GM18907 (cell line): ENCODE measurements around the gene KERA.
A peak's percentile ranks its signal among the peaks of the same experiment; 100 is the strongest.
"Not testable (repeated sequence)": the region's sequence is repeated elsewhere in the genome, so short reads cannot be mapped to it uniquely, and the experiment has no call there.

Experiments
- ATAC-seq: cut with Tn5 transposase; IDR thresholded peaks from one replicate; pipeline ENCODE4 v1.9.1; 2021; ENCODE audit warnings: mild to moderate bottlenecking, moderate library complexity; ENCODE audit not compliant: unreplicated experiment

Gene KERA, protein sequence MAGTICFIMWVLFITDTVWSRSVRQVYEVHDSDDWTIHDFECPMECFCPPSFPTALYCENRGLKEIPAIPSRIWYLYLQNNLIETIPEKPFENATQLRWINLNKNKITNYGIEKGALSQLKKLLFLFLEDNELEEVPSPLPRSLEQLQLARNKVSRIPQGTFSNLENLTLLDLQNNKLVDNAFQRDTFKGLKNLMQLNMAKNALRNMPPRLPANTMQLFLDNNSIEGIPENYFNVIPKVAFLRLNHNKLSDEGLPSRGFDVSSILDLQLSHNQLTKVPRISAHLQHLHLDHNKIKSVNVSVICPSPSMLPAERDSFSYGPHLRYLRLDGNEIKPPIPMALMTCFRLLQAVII

DNA sequence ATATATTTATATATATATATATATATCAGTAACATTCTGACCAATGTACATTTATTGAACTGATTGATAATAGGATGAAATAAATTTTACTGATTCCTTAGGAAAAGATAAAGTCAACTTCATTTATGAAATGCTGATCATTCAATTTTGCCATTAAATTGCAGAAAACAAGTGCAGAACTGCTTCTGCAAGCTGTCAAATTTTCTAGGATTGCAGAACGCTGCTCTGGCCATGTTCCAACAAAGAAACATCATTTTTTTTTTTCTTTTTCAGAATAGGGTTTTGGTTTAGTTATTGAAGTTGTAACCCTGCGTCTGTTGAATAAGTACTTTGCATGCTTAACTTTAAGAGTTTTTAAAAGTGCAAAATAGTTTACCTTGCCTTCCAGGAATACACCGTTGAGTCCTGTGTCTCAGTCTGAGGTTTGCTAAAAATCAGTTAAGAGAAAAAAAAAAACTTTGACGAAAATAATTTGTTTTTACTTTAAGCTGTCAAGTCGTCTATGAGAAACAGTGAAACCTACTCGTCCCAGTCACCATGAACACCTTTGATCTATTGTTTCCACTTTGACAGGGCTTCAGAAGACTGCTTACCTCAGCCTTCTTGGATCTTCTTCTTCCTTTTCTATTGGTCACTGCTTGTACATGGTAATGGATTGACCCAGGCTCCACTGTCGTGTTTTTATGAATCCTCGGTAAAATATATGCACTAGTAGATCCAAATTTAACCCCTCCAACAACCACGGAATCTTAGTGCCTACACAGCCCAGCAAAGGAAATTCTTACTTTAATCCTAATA, at the start of gene KERA:
TSS of gene KERA (minus strand) at position 657 of the 798 bp plus-strand sequence. CDS start 1,743 bp downstream, outside the sequence.
- no peak for ATAC-seq

DNA sequence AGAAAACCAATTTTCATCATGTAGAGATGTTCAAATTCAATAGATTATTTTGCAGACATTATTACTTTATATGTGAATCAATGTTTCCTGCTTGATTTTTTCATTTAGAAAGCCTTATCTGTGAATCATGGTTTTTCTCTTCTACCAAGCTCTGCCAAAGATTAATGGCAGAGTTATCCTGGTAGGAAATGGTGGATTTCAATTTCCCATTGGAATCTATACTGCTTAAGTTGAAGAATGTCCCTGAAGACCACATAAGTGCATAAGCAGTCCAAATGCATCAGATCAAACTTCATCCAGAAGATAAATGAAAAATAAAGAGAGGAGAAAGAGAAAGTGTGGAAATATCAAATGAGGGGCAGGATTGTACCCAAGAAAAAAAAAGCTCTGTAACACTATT, 48.5 kb upstream of the KERA start:
- no peak for ATAC-seq

DNA sequence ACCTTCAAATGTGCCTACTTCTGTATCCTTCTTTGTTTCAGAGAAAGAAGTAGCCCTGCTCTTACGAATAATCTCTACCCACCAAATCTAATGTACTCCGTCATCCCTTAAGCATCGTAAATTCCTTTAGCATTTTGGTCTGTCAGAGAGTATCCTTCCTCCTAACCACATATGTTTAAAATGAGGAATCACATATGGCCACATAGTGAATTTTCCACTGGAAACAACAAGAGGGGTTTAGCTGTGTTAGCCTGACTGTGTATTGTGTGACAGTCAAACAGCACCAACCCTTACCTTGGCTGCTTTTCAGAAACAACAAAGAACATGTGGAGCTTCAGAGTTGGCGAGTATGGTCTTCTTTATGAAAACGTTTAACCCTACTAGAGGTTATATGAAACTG, 48.0 kb upstream of the KERA start:
- no peak for ATAC-seq

DNA sequence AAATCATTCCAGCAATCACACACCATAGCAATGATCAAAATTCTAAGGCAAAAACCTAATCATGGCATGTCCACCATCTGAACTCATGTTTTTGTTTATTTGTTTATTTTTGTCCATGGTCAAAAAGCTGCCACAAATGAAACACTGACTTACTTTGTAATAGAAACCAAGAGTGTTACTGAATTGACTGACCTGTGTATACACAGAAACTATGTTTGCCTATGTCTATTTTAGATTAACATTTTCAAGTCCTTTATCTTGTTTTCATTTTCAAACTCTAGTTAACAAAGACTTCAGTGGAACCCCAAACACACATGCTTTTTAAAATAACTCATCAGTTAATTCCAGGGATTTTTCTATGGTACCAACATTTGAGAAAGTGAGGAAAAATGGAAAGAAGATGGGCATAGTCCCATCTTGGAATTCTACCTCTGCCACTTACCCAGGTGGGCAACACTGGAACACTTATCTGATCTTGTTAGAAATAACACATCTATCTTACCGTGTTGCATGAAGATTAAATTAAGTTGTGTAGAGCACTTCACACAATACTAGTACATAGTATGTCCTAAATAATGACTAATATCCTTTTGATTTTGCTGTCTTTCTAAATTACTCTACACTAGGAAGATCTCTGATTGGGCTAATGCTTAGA, 47.1 kb upstream of the KERA start:
- peak; percentile 43 for ATAC-seq

DNA sequence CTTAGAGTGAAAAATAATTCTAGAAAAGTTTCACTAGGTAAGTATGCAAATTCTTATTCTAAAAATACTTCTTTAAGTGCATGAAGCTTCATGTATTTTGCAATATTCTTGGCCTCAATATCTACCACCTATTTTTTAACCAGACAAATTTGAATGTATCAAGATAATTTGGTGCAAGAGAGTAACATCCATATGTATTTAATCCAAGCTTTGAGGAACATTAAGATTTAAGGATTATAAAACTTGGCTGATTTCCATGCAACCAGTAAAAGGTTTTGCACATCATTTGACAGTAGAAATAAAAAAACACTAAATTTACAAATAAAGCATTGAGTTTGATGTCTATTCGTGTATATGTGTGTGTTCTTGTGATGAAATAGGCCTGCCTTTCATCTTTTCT, 45.8 kb upstream of the KERA start:
- no peak for ATAC-seq

DNA sequence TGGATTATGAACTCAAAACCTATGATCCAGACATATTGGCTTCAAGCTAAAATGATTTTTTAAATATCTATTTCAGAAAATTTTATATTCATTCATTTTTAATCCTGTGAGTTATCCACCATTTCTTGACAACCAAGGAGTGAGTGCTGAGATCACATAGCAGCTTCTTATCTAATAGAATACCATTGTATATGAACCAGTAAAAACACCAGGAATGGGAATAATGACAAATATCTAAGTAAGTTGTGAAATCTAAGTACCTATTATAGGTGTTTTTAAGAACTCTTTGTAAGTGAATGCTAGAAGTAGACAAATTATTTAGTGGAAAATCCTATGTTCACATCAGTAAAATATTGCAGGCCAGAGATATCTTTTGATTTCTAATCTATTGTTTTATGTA, 45.3 kb upstream of the KERA start:
- ATAC-seq = no peak

DNA sequence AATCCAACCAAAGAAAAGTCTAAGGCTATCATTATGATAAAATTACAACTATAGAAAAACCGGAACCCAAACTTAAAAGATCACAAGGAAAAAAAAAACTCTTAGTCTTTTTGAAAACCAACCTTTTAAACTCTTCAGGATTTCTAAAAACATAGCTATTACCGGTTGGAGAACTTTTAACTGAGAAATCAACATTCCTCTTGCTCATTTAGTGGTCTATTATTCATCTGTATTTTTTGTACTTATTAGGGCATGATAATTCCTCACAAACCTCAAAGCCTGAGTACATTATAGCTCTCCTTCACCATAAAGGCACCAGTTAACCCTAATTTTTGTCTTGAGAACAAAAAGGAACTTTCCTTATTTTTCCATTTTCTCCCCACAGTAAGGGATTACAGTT, 43.1 kb upstream of the KERA start:
- no peak for ATAC-seq

DNA sequence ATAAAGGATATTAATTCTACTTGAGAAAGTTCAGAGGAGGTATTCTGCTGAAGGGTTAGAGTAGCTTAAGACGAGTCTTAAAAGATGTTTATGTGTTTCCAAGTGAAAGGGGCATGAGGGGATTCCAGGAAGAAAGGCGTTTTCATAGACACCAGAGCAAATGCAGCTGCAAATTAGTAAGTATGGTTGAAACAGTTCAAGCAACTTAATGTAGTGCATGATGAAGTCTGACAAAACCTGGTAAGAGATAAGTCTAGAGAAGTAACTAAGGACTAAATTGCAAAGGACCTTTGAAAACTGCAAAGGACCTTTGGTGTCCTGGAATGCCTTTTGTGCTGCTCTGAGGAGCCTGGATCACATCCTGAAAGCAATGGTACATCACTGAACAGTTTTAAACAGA, 42.0 kb upstream of the KERA start:
- ATAC-seq = no peak

DNA sequence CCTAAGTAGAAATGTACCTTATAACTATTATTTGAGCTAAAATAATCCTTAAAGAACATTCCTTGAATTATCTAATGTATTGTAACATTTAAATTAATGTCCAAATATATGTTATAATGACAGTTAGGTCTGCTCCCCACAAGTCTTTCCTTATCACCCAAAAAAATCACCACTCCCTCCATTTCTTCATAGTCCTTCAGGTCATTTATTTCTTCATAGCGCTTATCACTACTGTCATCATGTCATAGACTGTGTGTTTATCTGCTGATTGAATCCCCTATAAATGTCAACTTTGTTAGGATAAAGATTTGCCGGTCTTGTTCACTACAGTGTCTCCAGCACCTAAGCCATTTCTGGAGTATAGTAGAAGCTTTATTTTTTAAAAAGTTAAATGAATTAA, 41.5 kb upstream of the KERA start:
- no peak for ATAC-seq

DNA sequence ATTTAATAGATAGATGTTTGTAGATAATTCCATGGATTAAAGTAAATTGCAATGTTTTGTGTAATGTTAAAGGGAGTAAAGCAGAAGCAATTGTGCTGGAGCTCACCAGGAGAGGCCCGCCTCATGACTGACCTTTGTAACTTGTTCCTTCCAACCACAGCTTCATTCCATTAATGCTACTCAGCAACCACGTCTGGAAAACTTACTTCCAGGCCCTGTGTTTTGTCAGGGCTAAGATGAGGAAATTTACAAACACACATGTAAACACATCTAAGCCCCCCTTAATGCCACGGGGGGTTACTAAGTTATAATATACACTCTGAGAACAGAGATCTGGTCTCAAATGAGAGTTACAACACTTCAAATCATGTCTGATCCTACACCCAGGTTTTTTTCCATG, 41.1 kb upstream of the KERA start:
- ATAC-seq = no peak

DNA sequence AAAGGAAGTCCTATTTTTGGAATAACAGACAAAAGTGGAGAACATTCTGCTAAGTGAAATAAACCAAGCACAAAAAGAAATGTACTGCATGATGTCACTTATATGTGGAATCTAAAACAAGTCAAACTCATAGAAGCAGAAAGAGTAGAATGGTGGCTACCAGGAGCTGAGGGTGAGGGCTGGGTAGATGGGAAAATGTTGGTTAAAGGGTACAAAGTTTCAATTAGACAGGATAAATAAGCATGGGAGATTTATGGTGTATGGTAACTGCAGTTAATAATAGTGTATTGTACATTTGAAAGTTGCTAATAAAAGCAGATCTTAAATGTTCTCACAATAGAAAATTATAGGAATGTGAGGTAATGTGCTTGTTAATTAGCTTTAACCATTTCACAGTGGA, 40.6 kb upstream of the KERA start:
- ATAC-seq = no peak

DNA sequence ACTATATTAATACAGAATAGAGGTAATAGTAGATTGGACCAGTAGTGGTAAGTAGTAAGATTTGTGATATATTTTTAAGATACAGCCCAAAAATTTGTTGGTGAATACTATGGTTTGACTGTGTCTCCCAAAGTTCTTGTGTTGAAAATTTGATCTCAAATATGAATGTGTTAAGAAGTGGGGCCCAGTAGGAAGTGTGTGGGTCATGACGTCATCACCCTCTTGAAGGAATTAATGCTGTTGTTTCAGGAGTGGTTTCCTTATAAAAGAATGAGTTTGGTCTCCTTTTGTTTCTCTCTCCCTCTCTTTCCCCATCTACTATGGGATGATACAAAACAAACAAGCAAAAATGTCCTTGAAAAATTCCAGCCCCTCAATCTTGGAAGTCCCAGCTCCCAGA, 37.1 kb upstream of the KERA start:
- ATAC-seq = no peak

DNA sequence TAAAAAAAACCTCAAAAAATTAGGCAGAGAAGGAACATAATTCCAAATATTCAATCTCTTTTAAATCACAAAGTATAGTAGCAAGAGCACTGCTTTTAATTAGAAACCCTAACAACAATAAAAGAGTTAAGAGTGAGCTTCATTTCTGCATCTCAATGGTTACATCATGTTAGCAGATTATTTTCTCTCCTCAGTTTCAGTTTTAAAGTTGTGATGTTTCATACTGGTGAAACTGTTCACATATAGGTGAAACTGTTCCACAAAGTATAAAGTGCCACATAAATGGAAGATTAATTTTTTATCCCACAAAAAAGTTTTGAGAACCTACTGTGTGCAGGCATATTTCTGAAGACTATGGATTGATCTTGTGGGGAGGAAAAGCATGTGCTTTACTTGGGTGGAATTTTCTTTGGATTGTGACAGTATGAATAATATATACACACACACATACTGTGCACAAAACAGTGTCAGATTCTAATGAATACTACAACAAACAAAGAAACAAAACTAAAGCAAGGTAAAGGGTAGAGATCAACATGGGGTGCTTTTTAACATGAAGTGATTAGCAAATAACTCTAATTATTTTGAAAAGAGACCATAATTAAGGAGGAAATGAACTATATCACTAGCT, 36.3 kb upstream of the KERA start:
- ATAC-seq = no peak

DNA sequence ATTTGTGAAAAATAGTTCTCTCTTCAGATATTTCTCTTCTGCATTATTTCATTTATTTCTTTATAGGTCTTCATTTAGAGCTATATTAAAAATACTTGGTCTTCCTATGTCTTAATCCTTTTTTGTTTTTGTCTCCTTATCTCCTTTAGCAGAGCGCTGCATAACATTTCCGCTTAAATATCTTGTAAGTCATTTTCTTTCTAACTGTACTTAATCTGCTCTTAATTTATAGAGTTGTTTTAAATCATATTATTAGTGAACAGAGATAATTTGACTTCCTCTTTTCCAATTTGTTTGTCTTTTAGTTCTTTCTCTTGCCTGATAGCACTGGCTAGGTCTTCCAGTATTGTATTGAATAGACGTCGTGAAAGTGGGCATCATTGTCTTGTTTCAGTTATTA, 35.5 kb upstream of the KERA start:
- no peak for ATAC-seq

DNA sequence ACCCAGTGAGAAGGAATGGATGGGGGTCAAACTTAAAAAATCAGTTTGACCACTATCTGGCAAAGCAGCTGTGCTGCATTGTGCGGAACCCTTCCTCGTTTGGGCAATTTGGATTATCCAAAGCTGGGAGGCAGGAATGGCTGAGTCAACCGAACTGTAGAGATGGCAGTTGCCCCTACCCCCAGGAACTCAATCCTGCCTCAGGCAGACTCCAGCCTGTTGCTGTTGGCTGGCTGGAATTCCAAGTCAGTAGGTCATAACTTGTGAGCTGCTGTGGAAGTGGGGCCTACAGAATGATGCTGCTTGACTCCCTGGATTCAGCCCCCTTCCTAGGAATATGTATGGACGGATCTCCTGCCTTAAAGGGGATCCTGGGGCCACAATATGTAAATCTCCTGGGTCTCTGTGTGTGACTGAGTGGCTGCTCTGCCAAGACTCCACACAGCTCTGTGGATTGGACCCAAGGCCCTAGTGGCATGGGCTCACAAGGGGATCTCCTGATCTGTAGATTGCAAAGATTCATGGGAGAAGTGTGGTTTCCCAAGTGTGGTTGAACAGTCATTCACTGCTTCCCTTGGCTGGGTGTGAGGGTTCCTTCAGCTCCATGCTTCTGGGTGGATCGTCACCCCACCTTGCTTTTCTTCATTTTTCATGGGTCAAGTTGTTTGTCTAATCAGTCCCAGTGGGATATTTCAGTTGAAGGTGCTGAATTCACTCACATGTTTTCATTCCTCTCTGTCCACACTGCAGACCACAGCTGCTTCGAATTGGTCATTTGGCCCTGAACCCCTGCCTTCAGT, 34.3 kb upstream of the KERA start:
- no peak for ATAC-seq

DNA sequence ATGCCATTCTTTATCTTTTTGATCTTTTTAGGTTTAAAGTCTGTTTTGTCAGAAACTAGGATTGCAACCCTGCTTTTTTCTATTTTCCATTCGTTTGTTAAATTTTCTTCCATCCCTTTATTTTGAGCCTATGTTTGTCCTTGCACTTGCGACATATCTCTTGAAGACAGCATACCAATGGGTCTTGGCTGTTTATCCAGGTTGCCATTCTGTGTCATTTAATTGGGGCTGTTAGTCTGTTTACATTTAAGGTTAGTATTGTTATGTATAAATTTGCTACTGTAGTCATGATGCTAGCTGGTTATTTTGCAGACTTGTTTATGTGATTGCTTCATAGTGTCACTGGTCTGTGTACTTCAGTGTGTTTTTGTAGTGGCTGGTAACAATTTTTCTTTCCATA, 32.1 kb upstream of the KERA start:
- not testable (repeated sequence) for ATAC-seq

DNA sequence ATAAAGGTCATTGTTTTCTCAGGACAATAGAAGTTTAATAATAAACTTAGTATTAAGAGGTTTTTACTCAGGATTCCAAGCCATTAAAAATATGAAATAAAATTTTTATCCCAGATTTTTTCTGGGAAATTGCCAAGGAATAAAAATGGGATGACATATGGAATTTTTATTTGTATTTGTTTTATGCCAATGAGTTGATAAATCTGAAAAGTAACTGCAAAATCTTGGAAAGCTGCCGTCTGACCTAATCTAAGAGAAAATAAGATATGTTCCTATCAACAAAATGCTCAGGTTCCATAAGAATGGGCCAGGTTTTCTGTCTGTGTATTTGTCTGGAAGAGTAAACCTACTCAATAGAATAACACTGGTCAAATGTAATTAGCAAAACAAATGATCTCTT, 22.2 kb upstream of the KERA start:
- no peak for ATAC-seq

DNA sequence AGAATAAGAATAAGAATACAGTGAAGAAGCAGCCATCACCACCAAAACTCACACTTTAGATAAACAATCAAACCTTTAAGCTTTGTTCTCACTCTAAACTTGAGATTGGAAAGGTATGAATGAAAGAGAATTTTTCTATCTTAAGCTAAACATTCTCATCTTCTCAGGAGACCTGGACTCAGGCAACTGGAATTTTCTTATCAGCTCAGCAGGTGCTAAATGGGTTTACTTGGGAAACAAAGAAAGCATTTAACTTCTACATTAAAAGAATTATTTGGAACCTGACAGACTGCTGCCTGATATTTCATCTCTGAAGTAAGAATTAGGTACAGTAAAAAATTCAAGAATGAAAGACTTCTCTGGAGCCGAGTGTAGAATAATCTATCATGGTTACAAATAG, 20.7 kb upstream of the KERA start:
- no peak for ATAC-seq

DNA sequence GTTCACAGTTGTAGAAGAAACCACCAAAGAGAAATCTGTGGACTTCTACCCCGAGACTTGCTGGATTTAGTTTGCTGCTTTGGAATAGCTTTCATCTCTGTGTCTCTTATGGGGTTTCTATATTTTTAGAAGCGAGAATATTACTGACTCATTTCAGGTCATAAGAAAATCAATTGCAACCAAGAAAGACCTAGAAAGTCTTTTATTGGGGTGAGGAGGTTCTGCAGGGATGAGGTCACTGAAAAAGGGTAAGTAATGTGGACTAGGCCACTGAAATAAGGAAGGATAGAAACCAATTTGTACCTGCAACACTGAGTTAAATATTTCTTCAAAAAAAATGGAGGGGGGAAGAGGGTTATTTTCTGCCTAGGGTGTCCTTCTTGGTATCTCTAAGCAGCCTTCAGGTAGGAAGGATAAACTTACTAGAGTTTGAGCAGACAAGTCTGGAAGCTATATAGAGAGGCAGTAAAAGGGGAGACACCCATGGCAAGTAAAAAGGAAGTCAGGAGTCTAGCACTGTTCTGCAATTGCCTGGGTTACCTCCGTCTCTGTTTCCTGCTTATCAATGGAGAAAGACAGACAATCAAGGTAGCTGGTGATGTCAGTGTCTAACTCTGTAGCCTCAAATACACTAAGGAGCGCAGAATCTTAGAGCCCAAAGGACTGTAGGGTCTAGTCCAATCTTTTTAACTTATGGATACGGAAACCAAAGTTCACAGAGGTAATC, 19.6 kb upstream of the KERA start:
- ATAC-seq = no peak

DNA sequence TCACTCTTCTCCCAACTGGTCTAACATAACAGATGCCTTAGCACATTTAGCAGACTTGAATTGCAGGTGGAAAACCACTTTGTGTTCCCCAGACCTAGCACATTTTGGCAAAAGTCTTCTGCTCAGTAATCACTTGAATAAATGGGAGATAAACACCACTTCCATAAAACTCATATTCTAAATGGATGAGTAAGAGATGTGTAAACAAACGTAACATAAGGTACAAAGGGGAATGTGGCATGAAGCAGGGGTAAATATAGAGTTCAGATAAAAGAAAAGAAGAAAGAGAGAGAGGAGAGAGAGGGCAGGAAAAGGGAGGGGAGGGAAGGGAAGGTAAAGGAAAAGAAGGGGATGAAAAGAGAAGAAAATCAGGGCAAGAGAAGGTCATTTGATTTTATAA, 17.0 kb upstream of the KERA start:
- no peak for ATAC-seq
